ENCODE results near the gene FAM163A.
"Not testable (repeated sequence)": the region's sequence is repeated elsewhere in the genome, so short reads cannot be mapped to it uniquely, and the experiment has no call there.

Gene FAM163A

GRCh38 chr1:179742717-179743678, at the start of gene FAM163A:
Gene FAM163A, plus strand, starts transcription at chr1:179743291. Its CDS starts 69,807 bp downstream, at chr1:179813098.
- DNase-seq (ENCODE audit: insufficient read length, low spot score) (no peak), FAIRE-seq (no peak)
- TF ChIP-seq POLR2A (IDR thresholded peaks at IDR 0.05; ENCODE audit: low read depth, low read length) = no peak

- not testable (repeated sequence) for FAIRE-seq; DNase-seq (ENCODE audit: insufficient read length, low spot score)
Measured at GRCh38 chr1:179694530-179694929, 48.6 kb upstream of the FAM163A start.

- DNase-seq (ENCODE audit: insufficient read length, low spot score) (no peak), FAIRE-seq (no peak)
- no peak for TF ChIP-seq POLR2A (IDR thresholded peaks at IDR 0.05; ENCODE audit: low read depth, low read length)
Measured at GRCh38 chr1:179702946-179703539, 40.0 kb upstream of the FAM163A start.

GRCh38 chr1:179706339-179706941, 36.7 kb upstream of the FAM163A start:
- DNase-seq (ENCODE audit: insufficient read length, low spot score) (peak; percentile 31), FAIRE-seq (no peak)
- TF ChIP-seq POLR2A (IDR thresholded peaks at IDR 0.05; ENCODE audit: low read depth, low read length) = no peak

- no peak for DNase-seq (ENCODE audit: insufficient read length, low spot score)
- TF ChIP-seq POLR2A (IDR thresholded peaks at IDR 0.05; ENCODE audit: low read depth, low read length) = no peak
- FAIRE-seq = no peak
Measured at GRCh38 chr1:179707406-179707805, 35.7 kb upstream of the FAM163A start.

- TF ChIP-seq POLR2A (IDR thresholded peaks at IDR 0.05; ENCODE audit: low read depth, low read length) = no peak
- no peak for FAIRE-seq
- no peak for DNase-seq (ENCODE audit: insufficient read length, low spot score)
Measured at GRCh38 chr1:179708434-179709195, 34.5 kb upstream of the FAM163A start.

- no peak for DNase-seq (ENCODE audit: insufficient read length, low spot score)
- no peak for TF ChIP-seq POLR2A (IDR thresholded peaks at IDR 0.05; ENCODE audit: low read depth, low read length)
- FAIRE-seq = no peak
Measured at GRCh38 chr1:179709841-179710329, 33.2 kb upstream of the FAM163A start.

- FAIRE-seq (no peak), DNase-seq (ENCODE audit: insufficient read length, low spot score) (no peak)
- no peak for TF ChIP-seq POLR2A (IDR thresholded peaks at IDR 0.05; ENCODE audit: low read depth, low read length)
Measured at GRCh38 chr1:179714159-179714558, 28.9 kb upstream of the FAM163A start.

- no peak for FAIRE-seq
- DNase-seq (ENCODE audit: insufficient read length, low spot score) = no peak
- no peak for TF ChIP-seq POLR2A (IDR thresholded peaks at IDR 0.05; ENCODE audit: low read depth, low read length)
Measured at GRCh38 chr1:179714623-179715022, 28.5 kb upstream of the FAM163A start.

- DNase-seq (ENCODE audit: insufficient read length, low spot score) = no peak
- no peak for FAIRE-seq
- no peak for TF ChIP-seq POLR2A (IDR thresholded peaks at IDR 0.05; ENCODE audit: low read depth, low read length)
Measured at GRCh38 chr1:179719272-179719671, 23.8 kb upstream of the FAM163A start.

- DNase-seq (ENCODE audit: insufficient read length, low spot score) = no peak
- TF ChIP-seq POLR2A (IDR thresholded peaks at IDR 0.05; ENCODE audit: low read depth, low read length) = no peak
- no peak for FAIRE-seq
Measured at GRCh38 chr1:179728271-179728670, 14.8 kb upstream of the FAM163A start.

- TF ChIP-seq POLR2A (IDR thresholded peaks at IDR 0.05; ENCODE audit: low read depth, low read length) = no peak
- no peak for DNase-seq (ENCODE audit: insufficient read length, low spot score)
- FAIRE-seq = no peak
Measured at GRCh38 chr1:179729881-179730280, 13.2 kb upstream of the FAM163A start.

- FAIRE-seq (no peak), DNase-seq (ENCODE audit: insufficient read length, low spot score) (no peak)
- TF ChIP-seq POLR2A (IDR thresholded peaks at IDR 0.05; ENCODE audit: low read depth, low read length) = no peak
Measured at GRCh38 chr1:179731643-179732042, 11.4 kb upstream of the FAM163A start.

- FAIRE-seq = no peak
- no peak for TF ChIP-seq POLR2A (IDR thresholded peaks at IDR 0.05; ENCODE audit: low read depth, low read length)
- no peak for DNase-seq (ENCODE audit: insufficient read length, low spot score)
Measured at GRCh38 chr1:179742291-179742690, 800 bp upstream of the FAM163A start.
